HS-5 (cell line): ENCODE results near the gene PCCA.
"Not testable (repeated sequence)": the region's sequence is repeated elsewhere in the genome, so short reads cannot be mapped to it uniquely, and the experiment has no call there.

Source experiments
- DNase-seq: peaks from one replicate; pipeline ENCODE4 v3.0.0-alpha.2; 2012; ENCODE audit warnings: low read depth

PCCA gene

GRCh38 chr13:100510208-100510957 is 421.5 kb downstream of the PCCA start:
- DNase-seq, result no peak

GRCh38 chr13:100511466-100511865 is 422.6 kb downstream of the PCCA start:
- DNase-seq, result no peak

- no peak for DNase-seq
Observed at GRCh38 chr13:100512422-100512821, 423.5 kb downstream of the PCCA start.

GRCh38 chr13:100513171-100513570 is 424.3 kb downstream of the PCCA start:
- no peak for DNase-seq

- no peak for DNase-seq
Observed at GRCh38 chr13:100513987-100514670, 425.2 kb downstream of the PCCA start.

GRCh38 chr13:100514788-100515409 is 426.0 kb downstream of the PCCA start:
- no peak for DNase-seq

- no peak for DNase-seq
Observed at GRCh38 chr13:100515410-100515800, 426.5 kb downstream of the PCCA start.

- DNase-seq, result no peak
Observed at GRCh38 chr13:100517135-100517534, 428.2 kb downstream of the PCCA start.

- DNase-seq, result no peak
Observed at GRCh38 chr13:100517728-100518127, 428.8 kb downstream of the PCCA start.

GRCh38 chr13:100518394-100519062 is 429.6 kb downstream of the PCCA start:
- no peak for DNase-seq

GRCh38 chr13:100519626-100520025 is 430.7 kb downstream of the PCCA start:
- DNase-seq, result no peak

- DNase-seq, result no peak
Observed at GRCh38 chr13:100520936-100521850, 432.3 kb downstream of the PCCA start.

- no peak for DNase-seq
Observed at GRCh38 chr13:100521851-100522617, 433.1 kb downstream of the PCCA start.

GRCh38 chr13:100522618-100523309 is 433.9 kb downstream of the PCCA start:
- no peak for DNase-seq

GRCh38 chr13:100523411-100523810 is 434.5 kb downstream of the PCCA start:
- DNase-seq, result no peak

GRCh38 chr13:100523981-100524386 is 435.1 kb downstream of the PCCA start:
- no peak for DNase-seq

GRCh38 chr13:100524688-100525087 is 435.8 kb downstream of the PCCA start:
- not testable (repeated sequence) for DNase-seq

GRCh38 chr13:100525453-100526317 is 436.8 kb downstream of the PCCA start:
- DNase-seq, result no peak
